ENCODE measurements around the gene CRIM1.

The CRIM1 gene

GRCh38 chr2:36490749-36491148 lies 135.2 kb downstream of the CRIM1 start:
- DNase-seq = no peak

DNA sequence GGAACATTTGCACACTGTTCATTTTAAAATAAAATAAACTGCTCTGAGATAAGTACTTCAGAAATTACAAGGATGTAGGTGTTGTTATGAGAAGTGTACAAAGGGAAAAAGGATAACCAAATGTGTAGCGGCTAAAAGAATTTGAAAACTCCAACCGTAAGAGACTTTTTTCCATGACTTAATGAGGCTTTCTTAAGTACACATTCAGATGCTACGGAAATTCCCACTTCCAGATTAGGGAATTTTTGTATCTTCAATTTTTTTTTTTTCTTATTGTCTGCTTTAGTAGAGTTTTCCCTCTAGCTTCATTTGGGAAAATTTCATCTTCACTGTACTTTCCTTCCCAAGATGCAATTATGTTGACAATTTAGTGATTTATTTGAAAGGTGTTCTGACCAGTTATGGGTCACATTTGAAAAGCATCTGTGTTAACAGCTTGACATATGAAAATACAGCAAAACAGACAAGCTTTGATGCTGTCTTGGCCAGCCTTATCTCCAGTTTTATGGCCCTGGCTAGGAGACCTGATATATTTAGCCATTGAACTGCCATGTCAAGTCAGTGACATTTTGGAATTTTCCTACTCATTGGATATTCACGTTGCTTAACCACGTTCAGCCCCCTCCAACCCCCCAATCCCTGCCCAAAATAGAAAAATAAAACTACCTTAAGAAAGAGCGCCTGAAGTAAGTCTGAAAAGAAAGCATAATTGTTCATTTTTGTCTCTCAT lies 136.8 kb downstream of the CRIM1 start:
- no peak for DNase-seq

DNA sequence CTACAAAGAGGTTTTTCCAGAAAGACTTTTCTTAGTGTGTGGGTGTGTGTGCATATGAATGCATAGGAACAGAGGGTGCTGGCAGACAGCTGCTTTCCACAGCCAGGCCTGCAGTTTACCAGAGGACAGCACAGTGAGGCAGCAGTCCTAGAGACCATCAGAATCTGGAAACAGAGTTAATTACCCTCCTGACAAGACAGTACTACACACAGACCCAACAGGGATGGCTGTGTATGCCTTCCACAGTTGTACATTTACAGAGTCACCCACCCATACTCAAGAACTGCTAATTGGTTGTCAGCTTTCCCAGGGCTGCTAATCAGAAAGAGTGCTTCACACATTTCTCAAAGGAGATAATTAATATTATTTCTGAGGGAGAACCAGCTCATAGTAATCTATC lies 137.7 kb downstream of the CRIM1 start:
- DNase-seq = no peak

- no peak for DNase-seq
Observed at GRCh38 chr2:36497570-36498163, 142.1 kb downstream of the CRIM1 start.

DNA sequence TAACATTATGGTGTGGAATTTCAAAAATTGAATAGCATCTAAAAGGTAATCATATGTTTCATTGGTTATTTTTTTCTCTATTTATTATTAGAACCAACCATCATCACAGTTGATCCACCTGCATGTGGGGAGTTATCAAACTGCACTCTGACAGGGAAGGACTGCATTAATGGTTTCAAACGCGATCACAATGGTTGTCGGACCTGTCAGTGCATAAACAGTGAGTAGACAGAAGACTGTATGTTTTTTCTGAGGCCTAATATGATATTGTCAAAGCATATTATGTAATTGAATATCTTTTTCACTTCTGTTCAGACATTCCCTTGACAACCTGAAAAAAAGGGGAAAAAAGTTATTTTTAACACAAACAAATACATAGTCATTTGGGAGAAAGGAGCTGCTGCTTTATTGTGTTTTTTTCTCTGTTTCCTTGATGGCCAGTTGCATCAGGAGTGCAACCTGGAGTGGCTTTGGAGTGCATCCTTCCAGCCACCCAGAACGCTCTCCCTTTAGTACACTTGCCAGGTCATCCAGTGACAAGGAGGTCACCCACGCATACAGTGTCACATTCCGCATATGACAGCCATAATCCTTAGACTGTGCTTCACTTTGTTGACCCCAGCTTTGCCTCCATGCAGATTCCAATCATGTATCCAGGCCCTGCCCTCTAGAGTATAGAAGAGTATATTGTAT lies 143.7 kb downstream of the CRIM1 start:
- DNase-seq = no peak

DNA sequence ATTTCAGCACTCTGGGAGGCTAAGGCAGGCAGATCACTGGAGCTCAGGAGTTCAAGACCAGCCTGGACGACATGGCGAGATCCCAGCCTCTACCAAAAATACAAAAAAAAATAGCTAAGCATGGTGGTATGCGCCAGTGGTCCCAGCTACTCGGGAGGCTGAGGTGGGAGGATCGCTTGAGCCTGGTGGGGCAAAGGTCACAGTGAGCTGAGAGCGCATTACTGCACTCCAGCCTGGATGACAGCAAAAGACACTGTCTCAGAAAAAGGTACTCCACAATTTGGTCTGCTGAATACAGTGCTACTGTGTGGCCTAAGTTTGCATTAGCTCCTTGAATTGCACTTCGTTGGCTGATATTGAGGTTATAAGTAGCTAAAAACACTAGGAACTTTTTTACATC lies 144.5 kb downstream of the CRIM1 start:
- no peak for DNase-seq

DNA sequence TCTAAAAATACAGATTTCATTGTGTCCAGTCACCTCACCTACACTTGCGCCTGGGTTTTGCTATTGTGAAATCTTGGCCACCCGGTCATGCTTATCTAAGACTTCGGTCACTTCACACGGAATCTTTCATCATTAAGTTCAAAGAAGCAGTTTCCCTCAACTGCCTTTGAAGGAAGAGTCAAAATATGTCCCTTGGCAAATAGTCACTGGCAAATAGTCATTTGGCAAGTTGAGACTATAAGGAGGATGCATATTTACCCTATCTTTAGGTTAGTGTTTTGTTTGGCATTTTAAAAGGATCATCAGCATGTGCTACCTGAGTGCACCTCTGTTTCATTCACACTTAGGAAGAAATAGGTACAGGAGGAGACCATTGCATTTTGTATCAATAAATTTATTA lies 146.5 kb downstream of the CRIM1 start:
- no peak for DNase-seq

GRCh38 chr2:36507408-36507812 lies 151.8 kb downstream of the CRIM1 start:
- DNase-seq = no peak

DNA sequence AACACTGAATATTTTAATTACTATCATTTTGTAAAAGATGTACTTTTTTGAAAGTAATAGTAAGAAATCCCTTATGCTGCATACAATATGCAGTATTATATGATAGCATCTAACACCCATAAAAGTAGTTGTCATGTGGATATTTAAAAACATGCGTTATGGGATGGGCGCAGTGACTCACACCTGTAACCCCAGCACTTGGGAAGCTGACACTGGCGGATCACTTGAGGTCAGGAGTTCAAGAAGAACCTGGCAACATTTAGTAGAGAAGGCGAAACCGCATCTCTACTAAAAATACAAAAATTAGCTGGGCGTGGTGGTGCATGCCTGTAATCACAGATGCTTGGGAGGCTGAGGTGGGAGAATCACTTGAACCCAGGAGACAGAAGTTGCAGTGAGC lies 153.5 kb downstream of the CRIM1 start:
- DNase-seq = no peak

DNA sequence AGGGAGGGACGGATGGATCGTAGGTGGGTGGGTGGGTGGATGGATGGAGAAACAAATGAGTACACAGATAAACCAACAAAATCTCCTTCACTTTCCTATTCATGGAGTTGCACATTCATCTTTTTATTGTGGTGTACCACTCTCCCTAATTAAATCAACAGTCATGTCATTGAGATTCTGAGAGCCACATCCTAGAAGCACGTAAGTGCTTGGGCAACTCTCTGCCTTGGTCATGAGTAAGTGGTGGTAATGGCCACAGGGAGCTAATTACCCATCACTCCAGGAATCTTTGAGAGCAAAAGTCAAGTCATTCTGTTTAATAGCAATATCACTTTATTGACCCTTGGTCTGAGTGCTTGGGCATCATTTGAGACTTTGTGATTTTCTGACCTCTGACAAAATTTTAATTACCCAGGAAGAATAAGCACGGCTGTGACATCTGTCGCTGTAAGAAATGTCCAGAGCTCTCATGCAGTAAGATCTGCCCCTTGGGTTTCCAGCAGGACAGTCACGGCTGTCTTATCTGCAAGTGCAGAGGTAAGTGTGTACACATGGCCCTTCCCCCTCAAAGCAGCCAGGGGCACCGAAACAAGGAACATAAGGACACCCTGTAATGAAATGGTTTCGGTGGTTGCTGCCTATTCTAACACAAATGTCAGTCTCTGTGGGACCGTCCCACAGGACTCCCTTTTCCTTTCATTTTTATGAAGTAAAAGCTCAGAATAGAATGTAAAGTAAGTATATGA lies 156.5 kb downstream of the CRIM1 start:
- DNase-seq = no peak

DNA sequence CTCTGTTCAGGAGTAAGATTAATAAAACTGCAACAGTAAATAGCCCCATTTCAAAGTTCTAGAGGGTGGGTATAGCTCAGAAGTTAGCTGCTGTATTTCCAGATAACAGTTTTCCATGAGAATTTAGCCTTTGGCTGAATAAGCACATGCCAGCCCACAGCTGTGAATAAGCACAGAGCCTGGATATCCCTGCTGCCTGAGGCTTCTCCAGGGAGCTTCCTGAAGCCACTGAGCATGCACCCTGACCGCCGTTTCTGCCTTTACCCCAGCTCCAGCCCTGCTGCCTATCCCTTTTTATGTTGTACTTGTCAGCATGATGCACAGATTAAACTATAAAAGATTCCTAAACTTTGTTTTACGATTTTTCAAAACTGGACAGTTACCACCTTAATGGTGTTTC lies 157.1 kb downstream of the CRIM1 start:
- DNase-seq = no peak

DNA sequence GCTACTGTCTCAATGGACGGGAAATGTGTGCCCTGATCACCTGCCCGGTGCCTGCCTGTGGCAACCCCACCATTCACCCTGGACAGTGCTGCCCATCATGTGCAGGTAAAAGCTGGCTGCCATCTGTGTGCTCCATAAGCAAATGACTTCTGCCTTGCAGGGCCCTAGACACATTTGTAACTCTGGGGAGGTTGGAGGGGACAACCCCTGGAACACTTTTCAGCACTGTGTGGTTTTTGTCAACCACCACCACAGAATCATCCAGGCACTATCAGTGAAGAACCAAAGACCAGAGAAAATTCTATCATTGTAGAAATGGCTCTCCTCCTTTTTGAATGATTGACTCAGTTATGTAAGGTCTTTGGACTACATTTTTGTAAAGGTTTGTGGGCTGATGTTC lies 158.1 kb downstream of the CRIM1 start:
- no peak for DNase-seq

DNA sequence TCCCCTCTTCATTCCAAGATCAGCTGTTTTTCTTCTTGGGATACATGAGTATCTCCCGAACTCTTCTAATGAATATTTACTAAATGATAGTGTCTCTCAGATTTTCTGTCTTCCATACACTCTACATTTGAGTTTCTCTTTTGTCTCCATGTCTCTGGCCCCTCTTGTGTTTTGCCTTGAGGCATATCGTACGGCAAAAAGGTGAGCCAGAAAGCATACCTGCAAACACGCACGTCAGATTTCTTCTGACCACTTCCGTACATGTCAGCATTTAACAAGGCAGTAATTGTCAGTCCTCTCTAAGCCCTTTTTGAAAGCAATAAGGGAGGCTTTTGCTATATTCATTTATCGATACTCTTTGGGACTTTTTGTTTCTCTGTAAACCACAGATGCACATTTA lies 160.0 kb downstream of the CRIM1 start:
- DNase-seq = no peak

GRCh38 chr2:36516136-36516870 lies 160.7 kb downstream of the CRIM1 start:
- DNase-seq = no peak

DNA sequence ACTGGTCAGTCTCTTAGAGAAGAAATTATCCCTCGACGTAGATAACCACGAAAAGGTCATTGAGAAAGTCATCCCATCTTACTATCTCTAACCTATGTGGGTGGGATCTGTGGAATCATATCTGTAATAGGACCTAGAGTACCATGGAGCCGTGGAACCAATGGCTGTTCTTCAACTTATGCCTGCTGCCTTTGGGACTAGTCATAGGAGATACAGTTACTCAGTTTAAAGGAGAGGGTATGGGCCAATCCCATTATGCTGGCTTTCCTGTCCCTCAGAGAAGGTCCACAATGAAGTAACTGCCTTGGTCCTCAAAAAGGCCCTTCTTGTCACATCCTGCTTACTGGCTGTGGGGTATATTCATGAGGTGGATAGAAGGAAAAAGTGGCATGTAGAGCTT lies 164.9 kb downstream of the CRIM1 start:
- DNase-seq = no peak

DNA sequence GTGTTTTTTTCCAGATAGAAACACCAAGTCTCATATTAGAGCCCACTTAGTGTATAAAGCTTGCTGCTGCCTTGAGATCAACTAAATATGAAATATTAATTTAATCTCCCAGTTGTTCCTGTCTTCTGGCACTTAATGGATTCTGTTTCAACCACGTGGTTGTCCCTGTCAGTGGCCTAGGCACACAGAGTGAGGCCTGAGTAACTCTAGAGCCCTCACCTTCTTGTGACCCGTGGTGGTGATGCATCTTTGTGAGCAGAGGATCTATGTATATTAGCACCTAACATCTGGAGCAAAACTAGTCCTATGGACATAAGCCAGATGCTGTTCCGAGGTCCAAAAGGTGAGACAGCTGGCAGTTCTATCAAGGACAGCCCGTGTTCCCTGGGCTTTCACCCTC lies 167.6 kb downstream of the CRIM1 start:
- no peak for DNase-seq

GRCh38 chr2:36525245-36525644 lies 169.7 kb downstream of the CRIM1 start:
- no peak for DNase-seq

- no peak for DNase-seq
Observed at GRCh38 chr2:36526226-36526625, 170.6 kb downstream of the CRIM1 start.

DNA sequence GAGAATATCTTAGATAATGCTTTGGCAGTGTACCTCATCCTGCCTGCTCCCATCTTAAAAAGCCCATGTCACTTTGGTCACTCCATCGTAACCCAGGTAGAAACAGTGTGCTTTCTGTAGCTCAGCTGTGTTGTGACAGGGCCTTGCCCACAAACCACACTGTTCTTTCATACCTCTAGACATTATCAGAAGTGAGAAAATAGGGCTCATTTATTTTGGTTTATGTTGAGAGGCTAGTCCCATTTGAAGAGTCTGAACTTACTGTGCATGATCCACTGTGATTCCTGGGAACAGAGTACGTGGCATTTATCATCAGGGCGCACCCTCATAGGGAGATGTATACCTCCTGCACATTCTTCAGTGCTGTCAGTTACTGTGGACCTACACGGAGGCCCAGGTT lies 172.7 kb downstream of the CRIM1 start:
- no peak for DNase-seq

DNA sequence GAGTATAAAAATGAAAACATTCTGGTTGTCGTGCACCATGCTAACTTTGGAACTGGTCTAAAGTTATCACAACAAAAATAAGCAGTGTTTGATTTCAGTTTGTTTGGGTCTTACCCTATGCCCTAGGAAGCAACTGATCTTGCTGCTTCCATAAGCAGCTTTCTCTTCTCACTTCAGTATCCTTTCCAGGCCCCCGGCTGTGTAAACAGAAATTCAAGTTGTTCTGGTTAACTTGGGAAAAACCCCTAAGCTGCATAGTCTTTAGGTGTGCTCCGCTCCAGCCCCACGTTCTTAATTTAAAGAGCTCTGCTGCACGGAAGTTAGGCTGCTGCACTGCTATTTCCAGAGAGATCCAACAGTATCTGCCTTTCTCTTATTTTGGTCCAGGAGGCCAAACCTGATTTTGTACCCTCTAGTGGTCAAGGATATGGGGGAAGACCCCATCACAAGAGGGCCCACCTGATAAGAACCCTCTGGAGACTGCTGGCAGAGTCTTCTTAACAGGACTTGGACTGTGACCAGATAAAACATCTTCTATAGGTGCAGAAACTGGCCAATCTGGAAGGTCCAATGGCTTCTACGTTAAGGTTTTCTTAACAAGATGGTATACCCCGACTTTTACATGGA lies 173.3 kb downstream of the CRIM1 start:
- no peak for DNase-seq

GRCh38 chr2:36530178-36530982 lies 174.8 kb downstream of the CRIM1 start:
- no peak for DNase-seq

GRCh38 chr2:36530983-36531354 lies 175.4 kb downstream of the CRIM1 start:
- no peak for DNase-seq

Measured in NCI-H2171 treated with DMSO at 0.1 percent for 48 hours (cell line).